Memory B cell (primary cell): Measurements from ENCODE around the gene ADORA2A.

Experiments used
- ATAC-seq: fragments of 150-1000 bp; cut with Tn5 transposase; 2 replicates; pipeline ENCODE4 v1.10.0; 2021; ENCODE audit warnings: low read depth, mild to moderate bottlenecking, moderate library complexity
- DNase-seq, 2 donors: peaks; one replicate each; pipeline ENCODE4 v3.0.0; 2022; ENCODE audit warnings: low spot score in 2 of 2
- H3K27ac Mint-ChIP-seq: one replicate; pipeline ENCODE4 v1.8.0; 2022; ENCODE audit warnings: mild to moderate bottlenecking, moderate library complexity, mixed read lengths
- H3K27me3 Mint-ChIP-seq: one replicate; pipeline ENCODE4 v1.8.0; 2022; ENCODE audit warnings: mixed read lengths
- H3K36me3 Mint-ChIP-seq: one replicate; pipeline ENCODE4 v1.8.0; 2022; ENCODE audit warnings: mild to moderate bottlenecking, mixed read lengths
- H3K4me1 Mint-ChIP-seq: one replicate; pipeline ENCODE4 v1.8.0; 2022; ENCODE audit warnings: mixed read lengths
- H3K4me3 Mint-ChIP-seq: one replicate; pipeline ENCODE4 v1.8.0; 2022; ENCODE audit warnings: mild to moderate bottlenecking, moderate library complexity, mixed read lengths
- H3K9me3 Mint-ChIP-seq: one replicate; pipeline ENCODE4 v1.8.0; 2022; ENCODE audit warnings: mixed read lengths

ADORA2A gene

DNA sequence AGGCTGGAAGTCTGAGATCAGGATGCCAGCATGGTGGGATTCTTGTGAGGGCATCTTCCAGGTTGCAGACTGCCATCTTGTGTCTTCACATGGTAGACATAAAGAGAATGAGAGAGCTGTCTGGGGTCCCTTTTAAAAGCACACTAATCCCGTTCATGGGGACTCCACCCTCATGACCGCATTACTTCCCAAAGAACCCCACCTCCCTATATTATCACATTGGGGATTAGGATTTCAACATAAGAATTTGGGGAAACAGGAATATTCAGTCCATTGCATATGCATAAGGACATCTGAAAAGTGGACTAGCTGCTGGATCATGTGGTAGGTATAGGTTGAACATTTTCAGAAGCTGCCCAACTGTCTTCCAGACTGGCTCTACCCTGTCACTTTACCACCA lies 33.1 kb upstream of the ADORA2A start:
- Mint-ChIP-seq H3K27me3 (no peaks in the 10 kb centered on the region), H3K36me3 (peaks cover 11% of the 10 kb centered on the region), H3K4me3 (no peak overlapping the region), H3K9me3 (no peaks in the 10 kb centered on the region), H3K27ac (no peak overlapping the region), H3K4me1 (peaks cover 11% of the 10 kb centered on the region)
- ATAC-seq (no peak), DNase-seq (no peak)

DNA sequence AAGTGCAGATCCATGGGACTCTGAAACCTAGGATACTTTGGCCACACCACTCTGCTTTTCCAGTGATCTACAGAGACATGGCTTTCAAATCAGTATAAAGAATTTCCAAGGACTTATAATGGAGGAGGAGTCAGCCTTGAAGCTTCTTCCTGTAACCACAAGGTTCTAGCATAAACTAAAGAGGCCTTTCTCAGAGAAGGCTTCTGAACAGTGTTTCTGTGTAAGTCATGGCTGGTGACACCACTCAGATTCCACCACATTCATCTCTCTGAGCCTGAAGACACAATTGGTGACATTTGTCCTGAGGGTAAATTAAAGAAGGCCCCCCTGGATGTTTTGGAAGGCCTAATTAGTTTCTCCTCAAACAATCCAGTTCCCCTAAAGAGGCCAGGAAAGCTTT lies 29.0 kb upstream of the ADORA2A start:
- no peak for DNase-seq
- ATAC-seq: no peak
- no peaks in the 10 kb centered on the region for H3K27me3 Mint-ChIP-seq
- H3K27ac Mint-ChIP-seq: peak overlapping the region; percentile 80
- peaks cover 38% of the 10 kb centered on the region for H3K4me1 Mint-ChIP-seq
- peak overlapping the region; percentile 46 for H3K4me3 Mint-ChIP-seq
- H3K9me3 Mint-ChIP-seq: no peaks in the 10 kb centered on the region
- H3K36me3 Mint-ChIP-seq: peaks cover 9% of the 10 kb centered on the region

DNA sequence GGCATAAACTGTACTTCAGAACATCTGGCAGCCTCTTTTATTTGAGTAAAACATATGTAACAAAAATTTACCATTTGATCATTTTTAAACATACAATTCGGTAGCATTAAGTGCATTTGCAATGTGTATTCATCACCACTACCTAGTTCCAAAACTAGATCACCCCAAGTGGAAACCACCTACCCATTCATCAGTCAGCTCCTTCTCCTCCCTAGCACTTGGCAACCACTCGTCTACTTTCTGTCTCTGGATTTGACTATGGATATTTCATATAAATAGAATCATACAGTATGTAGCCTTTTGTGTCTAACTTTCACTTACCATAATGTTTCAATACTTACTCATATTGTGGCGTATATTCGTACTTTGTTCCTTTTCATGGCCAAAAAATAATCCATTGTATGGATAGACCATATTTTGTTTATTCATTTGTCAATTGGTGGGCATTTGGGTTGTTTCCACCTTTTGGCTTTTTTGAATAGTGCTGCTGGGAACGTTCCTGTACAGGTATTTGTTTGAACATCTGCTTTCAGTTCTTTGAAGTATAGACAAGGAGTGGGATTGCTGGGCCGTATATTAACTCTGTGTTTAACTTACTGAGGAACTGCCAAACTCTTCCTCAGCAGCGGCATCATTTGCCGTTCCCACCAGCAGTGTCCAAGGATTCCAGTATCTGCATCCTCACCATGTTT lies 27.2 kb upstream of the ADORA2A start:
- no peaks in the 10 kb centered on the region for H3K27me3 Mint-ChIP-seq
- no peak for DNase-seq
- ATAC-seq: peak; percentile 23
- peak overlapping the region; percentile 82 for H3K4me3 Mint-ChIP-seq
- H3K9me3 Mint-ChIP-seq: no peaks in the 10 kb centered on the region
- peak overlapping the region; percentile 95 for H3K27ac Mint-ChIP-seq
- peaks cover 20% of the 10 kb centered on the region for H3K36me3 Mint-ChIP-seq
- peaks cover 38% of the 10 kb centered on the region for H3K4me1 Mint-ChIP-seq

DNA sequence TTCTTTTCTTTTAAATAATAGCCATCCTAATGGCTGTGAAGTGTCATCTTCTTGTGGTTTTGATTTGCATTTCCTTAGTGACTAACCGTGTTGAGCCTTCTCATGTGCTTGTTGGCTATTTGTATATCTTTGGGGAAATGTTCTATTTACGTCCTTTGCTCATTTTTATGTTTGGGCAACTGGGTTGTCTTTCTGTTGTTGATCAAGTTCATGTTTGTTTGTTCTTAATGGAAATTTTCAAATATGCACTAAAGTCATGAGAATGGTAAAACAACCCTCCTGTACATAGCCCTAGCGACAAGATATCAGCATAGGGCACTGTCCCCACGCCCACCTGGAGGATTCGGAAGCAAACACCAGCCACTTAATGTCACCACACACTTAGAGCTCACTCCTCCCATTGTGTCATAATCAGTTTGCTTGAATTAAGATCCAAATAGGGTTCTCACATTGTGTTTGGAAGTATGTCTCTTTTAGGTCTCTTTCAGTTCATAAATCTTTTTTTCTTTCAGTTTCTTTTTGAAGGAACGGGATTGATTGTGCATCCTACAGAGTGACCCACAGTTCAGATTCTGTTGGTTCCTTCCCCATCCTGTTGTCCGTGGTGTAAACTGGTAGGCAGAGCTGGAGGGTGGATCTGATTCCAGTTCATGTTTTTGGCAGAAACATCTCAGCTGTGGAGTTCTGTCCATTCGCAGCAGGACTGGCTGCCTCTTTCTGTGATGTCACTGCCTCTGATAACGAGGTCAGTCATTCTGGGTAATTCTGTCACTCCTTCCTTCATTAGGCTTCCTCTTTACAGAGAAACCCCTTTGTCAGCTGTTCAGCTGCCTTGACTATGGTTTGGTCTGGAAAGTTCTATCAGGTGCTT lies 26.4 kb upstream of the ADORA2A start:
- DNase-seq (no peak), ATAC-seq (peak; percentile 73)
- Mint-ChIP-seq H3K36me3 (peaks cover 15% of the 10 kb centered on the region), H3K4me1 (peaks cover 38% of the 10 kb centered on the region), H3K27me3 (no peaks in the 10 kb centered on the region), H3K27ac (peak overlapping the region; percentile 95), H3K4me3 (peak overlapping the region; percentile 82), H3K9me3 (no peaks in the 10 kb centered on the region)

DNA sequence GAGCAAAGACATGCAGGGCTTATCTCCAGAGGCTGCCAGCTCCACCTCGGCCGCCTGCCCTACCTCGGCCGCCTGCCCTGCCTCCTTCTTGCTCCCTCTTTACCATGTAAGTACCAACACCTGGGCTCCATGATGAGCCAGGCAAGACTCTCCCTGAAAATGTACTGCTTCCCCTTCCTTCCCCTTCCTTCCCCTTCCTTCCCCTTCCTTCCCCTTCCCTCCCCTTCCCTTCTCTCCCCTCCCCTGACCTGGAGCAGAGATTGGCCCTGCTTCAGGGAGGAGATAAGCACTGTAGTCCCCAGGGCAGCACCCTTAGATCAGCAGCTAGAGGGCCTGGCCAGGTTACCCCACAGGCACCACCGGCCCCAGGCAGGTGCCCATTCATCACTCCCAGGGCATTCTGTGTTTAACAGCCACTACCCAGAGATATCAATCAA lies 25.4 kb upstream of the ADORA2A start:
- Mint-ChIP-seq H3K27me3 (no peaks in the 10 kb centered on the region), H3K27ac (peak overlapping the region; percentile 95), H3K4me3 (peak overlapping the region; percentile 82), H3K4me1 (peaks cover 38% of the 10 kb centered on the region), H3K36me3 (peaks cover 12% of the 10 kb centered on the region), H3K9me3 (no peaks in the 10 kb centered on the region)
- ATAC-seq (no peak), DNase-seq (no peak)

DNA sequence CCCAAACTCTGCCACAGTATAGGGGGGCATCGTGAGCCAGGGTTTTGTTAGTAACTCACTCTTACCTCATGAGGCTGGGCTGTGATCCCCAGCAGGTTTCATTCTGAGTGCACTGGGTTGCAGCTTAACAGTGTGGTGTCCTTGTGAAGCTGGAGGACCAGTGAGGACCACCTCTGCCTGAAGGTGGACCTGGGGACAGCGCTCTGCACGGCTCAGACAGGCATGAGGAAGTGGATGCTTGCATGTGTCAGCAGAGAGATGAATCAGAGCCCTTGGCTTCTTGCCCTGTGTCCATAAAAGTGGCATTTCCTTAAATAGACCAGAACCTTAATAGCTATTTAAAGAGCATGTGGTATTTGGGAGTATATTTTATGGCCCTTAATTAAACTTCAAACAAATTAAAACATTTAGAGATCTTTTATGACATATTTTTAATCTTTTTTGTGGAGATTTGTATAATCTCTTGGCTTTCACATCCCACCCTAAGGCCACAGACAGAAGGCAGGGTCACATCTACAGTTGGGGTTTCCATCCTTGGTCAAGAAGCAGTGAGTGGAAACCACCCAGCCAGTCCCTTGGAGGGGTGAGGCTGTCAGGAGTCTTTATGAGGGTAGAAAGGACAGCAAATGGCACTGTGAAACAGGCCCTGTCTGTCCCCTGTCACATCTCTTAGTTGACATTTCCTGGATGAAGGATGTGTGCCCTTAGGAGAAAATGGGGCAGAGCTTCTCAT lies 24.8 kb upstream of the ADORA2A start:
- DNase-seq (no peak), ATAC-seq (no peak)
- peak overlapping the region; percentile 42 for H3K4me3 Mint-ChIP-seq
- peak overlapping the region; percentile 95 for H3K27ac Mint-ChIP-seq
- H3K4me1 Mint-ChIP-seq: peaks cover 36% of the 10 kb centered on the region
- H3K36me3 Mint-ChIP-seq: peaks cover 12% of the 10 kb centered on the region
- H3K9me3 Mint-ChIP-seq: no peaks in the 10 kb centered on the region
- H3K27me3 Mint-ChIP-seq: no peaks in the 10 kb centered on the region

DNA sequence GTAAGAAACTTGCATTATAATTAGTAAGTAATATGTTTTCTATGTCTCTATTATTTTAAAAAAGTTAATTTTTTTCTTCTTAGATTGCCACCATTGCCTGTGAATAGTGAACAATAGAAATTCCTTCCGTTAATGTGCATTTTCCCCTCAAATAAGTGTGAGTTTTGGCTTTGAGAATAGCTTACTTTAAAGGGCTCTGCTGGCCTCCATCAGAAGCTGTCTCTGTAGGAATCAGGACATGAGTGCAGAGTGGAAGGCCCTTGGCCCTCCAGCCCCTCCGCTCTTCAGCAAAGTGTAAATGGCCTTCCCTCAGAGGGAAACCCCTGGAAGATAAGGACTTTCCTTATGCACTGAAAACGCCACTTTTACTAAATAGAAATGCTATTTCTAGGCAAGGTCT lies 24.1 kb upstream of the ADORA2A start:
- H3K27ac Mint-ChIP-seq: no peak overlapping the region
- H3K9me3 Mint-ChIP-seq: no peaks in the 10 kb centered on the region
- peaks cover 12% of the 10 kb centered on the region for H3K36me3 Mint-ChIP-seq
- DNase-seq (no peak), ATAC-seq (no peak)
- H3K27me3 Mint-ChIP-seq: no peaks in the 10 kb centered on the region
- H3K4me1 Mint-ChIP-seq: peaks cover 32% of the 10 kb centered on the region
- H3K4me3 Mint-ChIP-seq: no peak overlapping the region

DNA sequence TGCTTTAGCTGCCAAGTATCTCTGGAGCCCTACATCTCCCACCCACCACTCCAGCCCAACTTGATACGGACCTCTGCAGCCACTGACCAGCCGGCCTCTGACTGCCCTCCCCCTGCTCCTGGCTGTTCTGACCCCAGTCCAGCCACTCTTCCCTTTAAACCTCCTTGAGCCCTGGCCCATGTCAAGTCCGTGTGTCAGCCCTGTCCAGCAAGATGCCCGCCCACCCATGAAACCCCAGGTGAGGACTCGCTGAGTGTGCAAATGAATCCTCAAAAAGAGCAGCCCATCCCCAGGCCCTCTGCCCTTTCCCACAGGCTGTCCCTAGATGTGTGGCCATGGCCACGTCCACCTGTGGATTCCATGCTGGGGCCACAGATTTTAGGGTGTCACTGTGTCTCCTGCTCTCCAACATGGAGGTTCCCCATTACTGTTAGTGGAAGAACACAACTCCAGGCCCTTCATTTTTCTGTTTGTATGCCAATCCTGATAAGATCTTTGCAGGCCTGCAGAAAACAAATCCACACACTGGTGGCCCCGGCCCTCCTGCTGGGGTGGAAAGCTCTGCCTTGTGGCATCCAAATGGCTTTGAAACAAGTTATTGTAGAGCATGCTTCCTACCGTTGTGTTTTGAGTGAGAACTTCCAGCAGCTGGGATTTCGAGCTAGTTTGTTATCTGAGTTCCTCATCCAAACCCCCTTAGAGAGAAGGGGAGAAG lies 22.7 kb upstream of the ADORA2A start:
- no peak for DNase-seq
- Mint-ChIP-seq H3K9me3 (no peaks in the 10 kb centered on the region), H3K27ac (no peak overlapping the region), H3K27me3 (no peaks in the 10 kb centered on the region), H3K4me3 (no peak overlapping the region), H3K36me3 (peaks cover 12% of the 10 kb centered on the region), H3K4me1 (peaks cover 27% of the 10 kb centered on the region)
- no peak for ATAC-seq

DNA sequence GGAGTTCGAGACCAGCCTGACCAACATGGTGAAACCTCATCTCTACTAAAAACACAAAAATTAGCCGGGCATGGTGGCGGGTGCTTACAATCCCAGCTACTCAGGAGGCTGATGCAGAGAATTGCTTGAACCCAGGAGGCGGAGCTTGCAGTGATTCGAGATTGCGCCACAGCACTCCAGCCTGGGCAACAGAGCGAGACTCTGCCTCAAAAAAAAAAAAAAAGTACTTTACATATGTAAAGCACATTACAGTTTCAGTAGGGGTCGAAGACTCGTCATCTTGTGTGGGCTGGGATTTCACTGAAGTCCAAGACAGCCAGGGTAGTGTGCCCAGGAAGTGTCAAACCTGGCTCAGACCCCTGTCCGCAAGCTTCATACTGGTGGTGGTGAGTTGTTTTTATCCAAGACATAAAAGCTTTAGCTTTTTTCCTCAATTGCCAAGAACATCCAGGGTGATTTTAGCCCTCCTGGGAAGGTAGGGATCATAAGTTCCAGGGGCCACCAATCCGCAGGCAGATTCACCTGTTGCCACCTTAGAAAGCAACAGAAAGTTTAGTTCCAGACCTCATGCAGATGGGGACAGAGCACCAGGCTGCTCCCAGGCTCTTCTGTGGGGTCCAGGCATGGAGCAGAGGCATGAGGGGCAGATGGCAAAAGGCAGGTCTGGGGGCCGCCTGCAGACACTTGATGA lies 21.6 kb upstream of the ADORA2A start:
- ATAC-seq (no peak), DNase-seq (no peak)
- Mint-ChIP-seq H3K4me3 (no peak overlapping the region), H3K9me3 (no peaks in the 10 kb centered on the region), H3K27ac (no peak overlapping the region), H3K27me3 (no peaks in the 10 kb centered on the region), H3K36me3 (peaks cover 14% of the 10 kb centered on the region), H3K4me1 (peaks cover 20% of the 10 kb centered on the region)

DNA sequence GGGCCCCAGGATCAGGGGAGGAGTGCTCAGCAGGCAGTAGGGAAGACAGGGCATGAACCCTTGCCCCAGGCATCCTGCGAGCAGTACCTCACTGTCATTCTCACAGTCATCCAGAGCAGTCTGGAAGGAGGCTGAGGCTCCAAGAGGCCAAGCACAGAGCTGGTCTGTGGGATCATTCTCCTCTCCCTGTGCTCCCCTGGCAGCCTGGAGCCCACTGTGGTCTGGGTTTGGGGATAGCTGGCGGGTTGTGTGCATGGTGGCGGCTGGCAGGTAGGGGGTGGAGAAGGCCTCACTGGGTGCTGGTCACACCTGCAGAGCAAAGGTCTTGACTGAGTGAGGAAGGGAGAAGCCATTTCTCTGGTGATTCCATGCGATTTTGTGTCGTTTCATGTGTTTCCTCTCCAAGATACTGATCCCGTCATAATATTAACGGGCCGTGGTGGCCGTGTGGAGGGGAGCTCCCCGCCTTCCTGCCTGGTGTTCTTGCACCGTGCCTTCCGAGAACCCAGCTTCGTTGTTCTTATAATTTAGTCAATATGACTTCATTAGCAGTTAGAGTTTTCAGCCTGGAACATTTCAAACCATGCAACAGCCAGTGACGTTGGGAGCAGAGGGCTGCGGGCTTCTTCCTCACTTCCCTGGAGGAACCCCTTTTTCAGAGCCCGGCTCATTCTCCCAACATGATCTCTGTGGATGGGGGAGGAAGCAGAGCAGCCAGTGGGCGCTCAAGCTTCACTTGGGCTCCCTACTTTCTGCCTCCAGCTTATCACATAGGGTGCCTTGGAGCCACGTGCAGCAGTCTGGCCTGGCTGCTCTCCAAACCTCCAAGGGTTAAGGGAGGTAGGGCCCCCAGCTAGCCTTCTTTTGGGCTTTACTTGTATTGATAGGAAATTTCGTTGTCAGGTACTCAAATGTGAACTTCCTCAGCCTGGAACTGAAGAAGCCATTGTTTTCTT lies 20.8 kb upstream of the ADORA2A start:
- ATAC-seq: no peak
- H3K4me1 Mint-ChIP-seq: peaks cover 11% of the 10 kb centered on the region
- DNase-seq: no peak
- no peak overlapping the region for H3K27ac Mint-ChIP-seq
- H3K9me3 Mint-ChIP-seq: no peaks in the 10 kb centered on the region
- no peak overlapping the region for H3K4me3 Mint-ChIP-seq
- H3K36me3 Mint-ChIP-seq: peaks cover 14% of the 10 kb centered on the region
- no peaks in the 10 kb centered on the region for H3K27me3 Mint-ChIP-seq

DNA sequence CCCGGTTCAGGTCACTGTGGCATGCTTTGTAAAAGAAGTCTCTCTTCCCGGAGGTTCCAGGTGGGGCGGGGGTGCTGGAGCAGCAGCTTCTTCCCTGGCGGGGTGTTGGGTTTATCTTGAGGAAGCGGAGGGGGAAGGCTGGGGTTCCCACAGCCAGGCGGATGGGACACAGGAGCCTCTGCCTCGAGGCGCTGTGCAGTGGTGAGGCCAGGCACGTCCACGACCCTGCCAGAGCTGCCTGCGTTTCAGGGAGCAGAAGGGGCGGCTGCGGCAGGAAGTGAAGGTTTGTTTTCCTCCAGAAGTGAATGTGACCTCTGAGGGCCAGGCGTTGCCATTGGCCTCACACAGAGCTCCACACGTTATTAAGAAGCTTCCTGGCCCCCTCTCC lies 20.1 kb upstream of the ADORA2A start:
- peaks cover 16% of the 10 kb centered on the region for H3K36me3 Mint-ChIP-seq
- H3K9me3 Mint-ChIP-seq: no peaks in the 10 kb centered on the region
- no peak overlapping the region for H3K27ac Mint-ChIP-seq
- H3K4me1 Mint-ChIP-seq: peaks cover 5% of the 10 kb centered on the region
- H3K27me3 Mint-ChIP-seq: no peaks in the 10 kb centered on the region
- DNase-seq: no peak
- ATAC-seq: no peak
- no peak overlapping the region for H3K4me3 Mint-ChIP-seq

DNA sequence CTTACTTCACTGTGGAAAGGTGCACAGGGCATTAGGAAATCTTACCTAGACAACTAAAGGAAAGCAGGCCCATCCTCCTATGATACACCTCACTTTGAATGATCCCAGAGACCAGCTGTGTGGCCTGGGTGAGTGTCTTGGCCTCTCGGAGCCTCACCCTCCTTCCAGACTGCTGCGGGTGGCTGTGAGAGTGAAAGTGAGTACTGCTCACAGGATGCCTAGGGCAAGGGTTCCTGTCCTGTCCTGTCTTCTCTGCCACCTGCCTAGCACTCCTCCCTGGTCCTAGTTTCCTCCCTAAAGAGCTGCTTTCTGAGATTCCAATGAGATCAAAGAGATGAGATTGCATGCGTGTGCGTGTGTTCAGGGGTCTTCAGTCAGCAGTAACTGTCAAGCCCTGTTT lies 19.5 kb upstream of the ADORA2A start:
- H3K9me3 Mint-ChIP-seq: no peaks in the 10 kb centered on the region
- no peak overlapping the region for H3K4me3 Mint-ChIP-seq
- H3K4me1 Mint-ChIP-seq: peaks cover 2% of the 10 kb centered on the region
- DNase-seq (no peak), ATAC-seq (no peak)
- H3K36me3 Mint-ChIP-seq: peaks cover 19% of the 10 kb centered on the region
- H3K27ac Mint-ChIP-seq: no peak overlapping the region
- no peaks in the 10 kb centered on the region for H3K27me3 Mint-ChIP-seq
